Activated CD4-positive, alpha-beta T cell treated with anti-CD3 and anti-CD28 coated beads for 36 hours (primary cell): ENCODE measurements around the gene KRTCAP3. TPM values are rescaled to one million over a fixed set of nuclear protein-coding genes. Genes with fewer than 3 reads are reported as not detected.
A peak's percentile ranks its signal among the peaks of the same experiment; 100 is the strongest.

ENCODE experiments used
- ATAC-seq: fragments of 200-7000 bp; cut with Tn5 transposase; one replicate; pipeline ENCODE4 v1.10.0; 2021; ENCODE audit warnings: mild to moderate bottlenecking, moderate library complexity
- CTCF ChIA-PET: fragments of 350-600 bp; sonication (Branson Sonifier 250); formaldehyde crosslinking; loops from one replicate; lab custom pipeline; 2021; ENCODE audit warnings: antibody characterized with exemption; lab: Charles Lee
- POLR2A ChIA-PET: fragments of 350-600 bp; sonication (Branson Sonifier 250); formaldehyde crosslinking; loops from one replicate; lab custom pipeline; 2021; ENCODE audit warnings: antibody characterized with exemption, inconsistent platforms; lab: Charles Lee
- DNase-seq: peaks from one replicate; pipeline ENCODE4 v3.0.0-alpha.2; 2020
- H3K27ac Mint-ChIP-seq: one replicate; pipeline ENCODE4 v1.8.0; 2021; ENCODE audit warnings: mixed read lengths
- H3K27me3 Mint-ChIP-seq: one replicate; pipeline ENCODE4 v1.8.0; 2021; ENCODE audit warnings: mixed read lengths
- H3K36me3 Mint-ChIP-seq: one replicate; pipeline ENCODE4 v1.8.0; 2021; ENCODE audit warnings: low read depth, mixed read lengths
- H3K4me1 Mint-ChIP-seq: one replicate; pipeline ENCODE4 v1.8.0; 2021; ENCODE audit warnings: mixed read lengths
- H3K4me3 Mint-ChIP-seq: one replicate; pipeline ENCODE4 v1.8.0; 2021; ENCODE audit warnings: mild to moderate bottlenecking, moderate library complexity, mixed read lengths
- H3K9me3 Mint-ChIP-seq: one replicate; pipeline ENCODE4 v1.8.0; 2021; ENCODE audit warnings: low read depth, mixed read lengths
- intact Hi-C, 2 experiments: fragments of 100-400 bp; cut with DNase I in 1 of 2; cut with micrococcal nuclease in 1 of 2; formaldehyde crosslinking; loops; one replicate each; pipeline versions ENCODE4 v1.14.2 to v1.15.1; 2022 to 2024; cut with DNase I, micrococcal nuclease
- total RNA-seq, 2 experiments: library from RNA; stranded (reverse); gene quantifications; one replicate each; pipeline ENCODE4 v1.2.3, GENCODE V29; 2021

KRTCAP3 gene, protein sequence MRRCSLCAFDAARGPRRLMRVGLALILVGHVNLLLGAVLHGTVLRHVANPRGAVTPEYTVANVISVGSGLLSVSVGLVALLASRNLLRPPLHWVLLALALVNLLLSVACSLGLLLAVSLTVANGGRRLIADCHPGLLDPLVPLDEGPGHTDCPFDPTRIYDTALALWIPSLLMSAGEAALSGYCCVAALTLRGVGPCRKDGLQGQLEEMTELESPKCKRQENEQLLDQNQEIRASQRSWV
- 1 to 10 TPM; 4.7 to 5.9 TPM for total RNA-seq

DNA sequence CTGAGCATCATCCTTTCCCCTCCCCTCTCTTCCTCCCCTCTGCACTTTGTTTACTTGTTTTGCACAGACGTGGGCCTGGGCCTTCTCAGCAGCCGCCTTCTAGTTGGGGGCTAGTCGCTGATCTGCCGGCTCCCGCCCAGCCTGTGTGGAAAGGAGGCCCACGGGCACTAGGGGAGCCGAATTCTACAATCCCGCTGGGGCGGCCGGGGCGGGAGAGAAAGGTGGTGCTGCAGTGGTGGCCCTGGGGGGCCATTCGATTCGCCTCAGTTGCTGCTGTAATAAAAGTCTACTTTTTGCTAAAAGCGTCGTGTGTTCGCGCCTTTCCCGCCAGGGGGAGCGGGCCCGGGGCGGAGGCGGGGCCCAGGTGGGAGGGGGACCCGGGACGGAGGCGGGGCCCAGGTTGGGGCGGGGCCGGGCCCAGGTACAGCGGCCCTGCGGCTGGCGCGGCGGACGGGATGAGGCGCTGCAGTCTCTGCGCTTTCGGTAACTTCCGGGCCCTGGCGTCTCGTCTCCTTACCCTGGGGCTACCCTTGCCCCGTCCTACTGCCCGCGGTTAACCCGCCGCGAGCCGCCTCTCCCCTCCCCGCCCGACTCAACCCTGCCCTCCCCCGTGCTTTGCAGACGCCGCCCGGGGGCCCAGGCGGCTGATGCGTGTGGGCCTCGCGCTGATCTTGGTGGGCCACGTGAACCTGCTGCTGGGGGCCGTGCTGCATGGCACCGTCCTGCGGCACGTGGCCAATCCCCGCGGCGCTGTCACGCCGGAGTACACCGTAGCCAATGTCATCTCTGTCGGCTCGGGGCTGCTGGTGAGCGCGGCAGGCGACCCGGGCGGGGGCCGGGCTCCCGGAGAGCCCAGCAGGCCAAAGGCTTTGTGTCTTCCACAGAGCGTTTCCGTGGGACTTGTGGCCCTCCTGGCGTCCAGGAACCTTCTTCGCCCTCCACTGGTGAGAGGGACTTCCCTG lies at the start of gene KRTCAP3:
Gene KRTCAP3 (plus strand): TSS at position 424 of the 962 bp plus-strand sequence. CDS start 32 bp downstream, at position 456.
- ATAC-seq (peak; percentile 80), DNase-seq (peak; percentile 75)
- no peaks in the 10 kb centered on the region for H3K27me3 Mint-ChIP-seq
- peaks cover 6% of the 10 kb centered on the region for H3K4me1 Mint-ChIP-seq
- no peak within 1 kb of the TSS for H3K27ac Mint-ChIP-seq
- intact Hi-C loops: loop anchor here in 1 of 2 experiments (1.0 kb wide), 1 partner anchor 33 kb away; the partner anchor contains the start of gene PPM1G
- peaks cover 32% of the 10 kb centered on the region for H3K36me3 Mint-ChIP-seq
- ChIA-PET POLR2A (no interaction called here), CTCF (interaction anchor here (0.9 to 1.1 kb wide), 2 partner anchors 11 to 33 kb away, joined by 3 to 5 read pairs; no protein-coding TSS in a partner anchor)
- H3K4me3 Mint-ChIP-seq: no peak within 1 kb of the TSS
- H3K9me3 Mint-ChIP-seq: no peaks in the 10 kb centered on the region

- DNase-seq (no peak), ATAC-seq (no peak)
- Mint-ChIP-seq H3K9me3 (no peaks in the 10 kb centered on the region), H3K27me3 (no peaks in the 10 kb centered on the region), H3K36me3 (peaks cover 27% of the 10 kb centered on the region), H3K4me1 (peaks cover 35% of the 10 kb centered on the region), H3K4me3 (no peak overlapping the region), H3K27ac (no peak overlapping the region)
- ChIA-PET POLR2A (no interaction called here), CTCF (interaction anchor here (0.6 to 2.5 kb wide), 2 partner anchors 37 to 726 kb away, joined by 3 to 7 read pairs; no protein-coding TSS in a partner anchor)
- intact Hi-C loops: no loop called here
These were observed 49.0 kb upstream of the KRTCAP3 start for GRCh38 chr2:27393225-27393624.

DNA sequence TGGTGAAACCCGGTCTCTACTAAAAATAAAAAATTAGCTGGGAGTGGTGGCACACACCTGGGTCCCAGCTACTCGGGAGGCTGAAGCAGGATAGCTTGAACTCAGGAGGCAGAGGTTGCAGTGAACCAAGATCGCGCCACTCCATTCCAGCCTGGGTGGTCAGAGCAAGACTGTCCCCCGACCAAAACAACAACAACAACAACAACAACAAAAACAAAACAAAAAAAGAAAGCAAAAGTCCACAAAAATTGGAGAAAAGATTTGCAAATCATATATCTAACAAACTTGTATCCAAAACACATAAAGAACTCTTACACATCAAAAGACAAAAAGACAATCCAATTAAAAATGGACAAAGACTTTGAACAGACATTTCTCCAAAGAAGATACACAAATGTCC lies 43.2 kb upstream of the KRTCAP3 start:
- peak overlapping the region; percentile 68 for H3K27ac Mint-ChIP-seq
- ChIA-PET POLR2A (no interaction called here), CTCF (no interaction called here)
- DNase-seq: no peak
- peaks cover 32% of the 10 kb centered on the region for H3K4me1 Mint-ChIP-seq
- intact Hi-C loops: no loop called here
- H3K36me3 Mint-ChIP-seq: peaks cover 24% of the 10 kb centered on the region
- no peak overlapping the region for H3K4me3 Mint-ChIP-seq
- no peaks in the 10 kb centered on the region for H3K27me3 Mint-ChIP-seq
- H3K9me3 Mint-ChIP-seq: no peaks in the 10 kb centered on the region
- no peak for ATAC-seq

DNA sequence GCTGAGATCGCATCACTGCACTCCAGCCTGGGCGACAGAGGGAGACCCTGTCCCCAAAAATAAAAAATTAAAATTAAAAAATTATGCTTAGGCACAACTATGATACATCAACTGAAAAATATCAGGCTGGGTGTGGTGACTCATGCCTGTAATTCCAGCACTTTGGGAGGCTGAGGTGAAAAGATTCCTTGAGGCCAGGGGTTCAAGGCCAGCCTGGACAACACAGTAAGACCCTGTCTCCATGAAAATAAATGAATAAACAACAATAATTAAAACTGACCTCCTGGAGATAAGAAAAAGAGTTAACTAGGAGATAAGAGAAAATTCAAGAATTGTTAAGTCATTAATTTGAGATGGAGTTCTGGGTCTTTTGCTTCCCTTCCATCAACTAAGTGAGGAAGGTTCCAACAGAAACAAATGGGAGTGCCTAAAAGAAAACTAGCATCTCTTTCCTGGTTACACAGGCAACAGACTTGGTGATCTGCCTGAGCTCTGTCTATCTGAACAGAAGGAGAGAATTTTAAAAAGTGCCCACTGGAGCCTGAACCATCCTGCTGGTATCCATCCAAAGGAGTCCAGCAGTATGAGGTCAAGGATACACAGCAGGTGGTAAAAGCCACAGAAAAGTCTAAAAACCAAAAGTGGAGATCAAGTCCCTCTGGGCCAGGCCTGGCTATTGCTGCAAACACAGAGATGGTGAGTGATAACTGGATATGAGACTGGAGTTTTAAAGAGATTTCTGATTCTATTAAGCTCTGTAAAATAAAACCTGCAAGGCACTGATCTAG lies 41.6 kb upstream of the KRTCAP3 start:
- H3K36me3 Mint-ChIP-seq: peaks cover 28% of the 10 kb centered on the region
- ChIA-PET POLR2A (no interaction called here), CTCF (interaction anchor here (0.6 to 1.3 kb wide), 2 partner anchors 10 to 15 kb away, joined by 4 read pairs; no protein-coding TSS in a partner anchor)
- ATAC-seq (no peak), DNase-seq (no peak)
- no peaks in the 10 kb centered on the region for H3K27me3 Mint-ChIP-seq
- intact Hi-C loops: no loop called here
- no peaks in the 10 kb centered on the region for H3K9me3 Mint-ChIP-seq
- peak overlapping the region; percentile 38 for H3K27ac Mint-ChIP-seq
- no peak overlapping the region for H3K4me3 Mint-ChIP-seq
- peaks cover 39% of the 10 kb centered on the region for H3K4me1 Mint-ChIP-seq

GRCh38 chr2:27407798-27408491 lies 34.2 kb upstream of the KRTCAP3 start:
- CTCF ChIA-PET: interaction anchor here (1.3 to 3.5 kb wide), 3 partner anchors 22 to 38 kb away, joined by 5 to 31 read pairs (median 5); partner anchors contain the start of genes NRBP1 and ZNF513
- POLR2A ChIA-PET: no interaction called here

DNA sequence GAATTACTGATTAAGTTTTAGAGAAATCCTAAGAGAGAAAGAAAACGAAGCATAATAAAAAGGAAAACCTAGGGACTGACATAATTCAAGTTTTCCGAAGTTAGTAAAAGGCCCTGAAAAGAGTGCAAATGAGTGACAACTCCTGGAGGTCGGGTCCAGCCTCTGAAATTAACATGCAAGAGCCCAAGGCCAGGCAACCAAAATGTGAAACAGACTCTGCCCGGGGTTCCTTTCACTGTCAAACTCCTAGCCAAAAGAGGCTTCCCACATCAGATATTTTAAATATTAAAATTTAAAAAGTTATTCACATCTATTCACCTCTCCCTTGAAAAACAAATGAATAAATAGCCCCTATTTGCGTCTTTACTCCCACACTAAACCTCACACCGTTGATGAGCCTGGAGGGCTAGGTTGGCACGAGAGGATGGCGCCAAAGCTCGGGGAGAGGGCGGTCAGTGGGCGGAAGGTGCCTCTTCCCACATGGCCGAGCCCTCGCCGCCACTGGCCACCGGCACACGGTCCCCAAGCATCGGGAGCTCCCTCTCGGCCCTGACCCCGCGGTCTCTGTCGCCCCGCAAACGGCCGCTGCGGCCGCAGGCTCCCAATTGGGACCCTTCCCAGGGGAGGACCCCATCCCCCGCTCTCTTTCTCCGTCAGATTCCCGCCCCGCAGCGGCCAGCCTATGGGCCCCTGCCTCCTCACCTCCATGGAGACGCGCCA lies 33.4 kb upstream of the KRTCAP3 start:
- intact Hi-C loops: loop anchor here (1.0 to 2.0 kb wide), 21 partner anchors 20 to 483 kb away; partner anchors contain the start of genes EIF2B4 (in 2 of the 2), IFT172 (in 2 of the 2), NRBP1 (in 2 of the 2) and SNX17 (in 2 of the 2)
- H3K27me3 Mint-ChIP-seq: no peaks in the 10 kb centered on the region
- no peaks in the 10 kb centered on the region for H3K9me3 Mint-ChIP-seq
- peak; percentile 9 for ATAC-seq
- ChIA-PET CTCF (interaction anchor here (1.0 to 3.5 kb wide), 5 partner anchors 15 to 274 kb away, joined by 3 to 31 read pairs (median 8); partner anchors contain the start of gene NRBP1), POLR2A (interaction anchor here (1.2 to 2.3 kb wide), 2 partner anchors 20 to 69 kb away, joined by 5 to 15 read pairs; partner anchors contain the start of gene NRBP1)
- peak overlapping the region; percentile 65 for H3K27ac Mint-ChIP-seq
- peak; percentile 49 for DNase-seq
- H3K36me3 Mint-ChIP-seq: peaks cover 20% of the 10 kb centered on the region
- peaks cover 38% of the 10 kb centered on the region for H3K4me1 Mint-ChIP-seq
- H3K4me3 Mint-ChIP-seq: peak overlapping the region; percentile 84

More at GRCh38 chr2:27407798-27408491, 34.2 kb upstream of the KRTCAP3 start:
- Mint-ChIP-seq H3K27ac (peak overlapping the region; percentile 58), H3K4me3 (peak overlapping the region; percentile 84), H3K4me1 (peaks cover 43% of the 10 kb centered on the region), H3K27me3 (no peaks in the 10 kb centered on the region), H3K9me3 (no peaks in the 10 kb centered on the region), H3K36me3 (peaks cover 23% of the 10 kb centered on the region)
- ATAC-seq (no peak), DNase-seq (no peak)
- intact Hi-C loops: loop anchor here (2.0 kb wide), 5 partner anchors 21 to 231 kb away; partner anchors contain the start of genes EIF2B4 (in 1 of the 2), IFT172 (in 1 of the 2), NRBP1 (in 1 of the 2) and SNX17 (in 1 of the 2)

- ATAC-seq: peak; percentile 96
- H3K27ac Mint-ChIP-seq: peak within 1 kb of the TSS; percentile 88
- POLR2A ChIA-PET: interaction anchor here (0.9 to 2.3 kb wide), 5 partner anchors 19 to 274 kb away, joined by 3 to 15 read pairs (median 3); partner anchors contain the start of gene NRBP1
- peak; percentile 98 for DNase-seq
- H3K4me3 Mint-ChIP-seq: peak within 1 kb of the TSS; percentile 84
- H3K27me3 Mint-ChIP-seq: no peaks in the 10 kb centered on the region
- H3K4me1 Mint-ChIP-seq: peaks cover 35% of the 10 kb centered on the region
- peaks cover 20% of the 10 kb centered on the region for H3K36me3 Mint-ChIP-seq
- no peaks in the 10 kb centered on the region for H3K9me3 Mint-ChIP-seq
- intact Hi-C loops: loop anchor here (1.0 to 2.0 kb wide), 21 partner anchors 19 to 482 kb away; partner anchors contain the start of genes EIF2B4 (in 2 of the 2), IFT172 (in 2 of the 2), NRBP1 (in 2 of the 2) and SNX17 (in 2 of the 2)
- CTCF ChIA-PET: interaction anchor here (0.6 to 3.5 kb wide), 8 partner anchors 15 to 274 kb away, joined by 3 to 31 read pairs (median 4); partner anchors contain the start of gene NRBP1
These were observed 32.7 kb upstream of the KRTCAP3 start, which contains the start of gene PPM1G for GRCh38 chr2:27409321-27410073. Gene PPM1G, minus strand, starts transcription at chr2:27409591. Its CDS starts 169 bp downstream, at chr2:27409422.

GRCh38 chr2:27412419-27413152 lies 29.6 kb upstream of the KRTCAP3 start:
- CTCF ChIA-PET: no interaction called here
- Mint-ChIP-seq H3K4me1 (peaks cover 12% of the 10 kb centered on the region), H3K27ac (no peak overlapping the region), H3K27me3 (no peaks in the 10 kb centered on the region), H3K4me3 (no peak overlapping the region), H3K36me3 (peaks cover 5% of the 10 kb centered on the region), H3K9me3 (no peaks in the 10 kb centered on the region)
- POLR2A ChIA-PET: no interaction called here
- intact Hi-C loops: no loop called here
- ATAC-seq (no peak), DNase-seq (no peak)
